Nephron (organoid): ENCODE data around the gene TMPRSS9.

Experiments used
- H3K27ac Mint-ChIP-seq, 3 experiments: 2 replicates each; pipeline ENCODE4 v1.8.0; 2020; ENCODE audit warnings: mixed read lengths in 3 of 3, mild to moderate bottlenecking in 2 of 3, moderate library complexity in 1 of 3
- H3K27me3 Mint-ChIP-seq: 2 replicates; pipeline ENCODE4 v1.8.0; 2021; ENCODE audit warnings: low read depth, mild to moderate bottlenecking, moderate library complexity, mixed read lengths
- H3K36me3 Mint-ChIP-seq: 2 replicates; pipeline ENCODE4 v1.8.0; 2020; ENCODE audit warnings: low read depth, mixed read lengths
- H3K4me1 Mint-ChIP-seq: 2 replicates; pipeline ENCODE4 v1.8.0; 2020; ENCODE audit warnings: mixed read lengths
- H3K4me3 Mint-ChIP-seq, 3 experiments: 2 replicates each; pipeline ENCODE4 v1.8.0; 2020; ENCODE audit warnings: mild to moderate bottlenecking in 3 of 3, mixed read lengths in 3 of 3, moderate library complexity in 2 of 3
- H3K9me3 Mint-ChIP-seq: 2 replicates; pipeline ENCODE4 v1.8.0; 2020; ENCODE audit warnings: mixed read lengths
- TF ChIP-seq, protein P1 (sequence below), 3 experiments: fragments of 200-600 bp; sonication (generic); IDR thresholded peaks; one replicate each; pipeline ENCODE4 v1.5.0; 2021; ENCODE audit warnings: antibody characterized with exemption in 3 of 3; ENCODE audit not compliant: unreplicated experiment in 3 of 3

TMPRSS9 gene

DNA sequence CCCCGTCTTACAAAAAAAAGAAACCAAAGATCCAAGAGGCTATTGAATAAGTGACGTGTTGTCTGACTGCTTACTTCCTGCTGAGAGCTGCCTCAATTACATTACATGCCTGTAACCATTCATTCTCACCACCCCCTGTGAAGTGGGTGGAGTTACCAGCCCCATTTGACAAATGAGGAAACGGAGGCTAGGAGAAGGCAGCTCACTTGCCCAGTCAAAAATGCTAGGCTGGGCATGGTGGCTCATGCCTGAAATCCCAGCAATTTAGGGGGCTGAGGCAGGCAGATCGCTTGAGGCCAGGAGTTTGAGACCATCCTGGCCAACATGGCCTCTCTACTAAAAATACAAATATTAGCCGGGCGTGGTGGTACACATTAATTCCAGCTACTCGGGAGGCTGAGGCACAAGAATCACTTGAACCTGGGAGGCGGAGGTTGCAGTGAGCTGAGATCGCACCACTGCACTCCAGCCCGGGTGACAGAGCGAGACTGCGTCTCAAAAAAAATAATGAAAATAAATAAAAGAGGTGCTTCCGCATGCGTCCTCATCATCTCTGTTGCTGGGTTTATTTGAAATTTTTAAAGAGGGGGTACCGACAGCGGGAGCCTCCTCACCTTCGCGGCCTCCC is 32.2 kb upstream of the TMPRSS9 start:
- TF ChIP-seq, protein P1, sequence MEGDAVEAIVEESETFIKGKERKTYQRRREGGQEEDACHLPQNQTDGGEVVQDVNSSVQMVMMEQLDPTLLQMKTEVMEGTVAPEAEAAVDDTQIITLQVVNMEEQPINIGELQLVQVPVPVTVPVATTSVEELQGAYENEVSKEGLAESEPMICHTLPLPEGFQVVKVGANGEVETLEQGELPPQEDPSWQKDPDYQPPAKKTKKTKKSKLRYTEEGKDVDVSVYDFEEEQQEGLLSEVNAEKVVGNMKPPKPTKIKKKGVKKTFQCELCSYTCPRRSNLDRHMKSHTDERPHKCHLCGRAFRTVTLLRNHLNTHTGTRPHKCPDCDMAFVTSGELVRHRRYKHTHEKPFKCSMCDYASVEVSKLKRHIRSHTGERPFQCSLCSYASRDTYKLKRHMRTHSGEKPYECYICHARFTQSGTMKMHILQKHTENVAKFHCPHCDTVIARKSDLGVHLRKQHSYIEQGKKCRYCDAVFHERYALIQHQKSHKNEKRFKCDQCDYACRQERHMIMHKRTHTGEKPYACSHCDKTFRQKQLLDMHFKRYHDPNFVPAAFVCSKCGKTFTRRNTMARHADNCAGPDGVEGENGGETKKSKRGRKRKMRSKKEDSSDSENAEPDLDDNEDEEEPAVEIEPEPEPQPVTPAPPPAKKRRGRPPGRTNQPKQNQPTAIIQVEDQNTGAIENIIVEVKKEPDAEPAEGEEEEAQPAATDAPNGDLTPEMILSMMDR (IDR thresholded peaks at IDR 0.05; ENCODE audit: unreplicated experiment in 3 of 3), result no peak
- H3K27me3 Mint-ChIP-seq, result peaks cover 3% of the 10 kb centered on the region

GRCh38 chr19:2328401-2329148 is 31.5 kb upstream of the TMPRSS9 start, which contains the start of the genes LSM7 and SPPL2B:
TSS of gene LSM7 (minus strand) at chr19:2328586. CDS start at chr19:2328566, 20 bp downstream.
TSS of gene SPPL2B (plus strand) at chr19:2328684. CDS start at chr19:2328710, 26 bp downstream.
- peaks cover 14% of the 10 kb centered on the region for H3K36me3 Mint-ChIP-seq
- no peaks in the 10 kb centered on the region for H3K9me3 Mint-ChIP-seq
- H3K4me1 Mint-ChIP-seq, result peaks cover 68% of the 10 kb centered on the region
- H3K27me3 Mint-ChIP-seq, result peaks cover 3% of the 10 kb centered on the region
- H3K4me3 Mint-ChIP-seq, result peak within 1 kb of the TSS; percentile 99
- TF ChIP-seq, protein P1 (IDR thresholded peaks at IDR 0.05; ENCODE audit: unreplicated experiment in 3 of 3), result no peak
- H3K27ac Mint-ChIP-seq, result peak within 1 kb of the TSS; percentile 94 to 98 (median 96)

More for the DNA sequence above, 32.2 kb upstream of the TMPRSS9 start:
- peaks cover 64% of the 10 kb centered on the region for H3K4me1 Mint-ChIP-seq
- peaks cover 14% of the 10 kb centered on the region for H3K36me3 Mint-ChIP-seq
- peak overlapping the region; percentile 94 to 96 (median 95) for H3K27ac Mint-ChIP-seq
- no peaks in the 10 kb centered on the region for H3K9me3 Mint-ChIP-seq
- H3K4me3 Mint-ChIP-seq, result peak overlapping the region; percentile 99

DNA sequence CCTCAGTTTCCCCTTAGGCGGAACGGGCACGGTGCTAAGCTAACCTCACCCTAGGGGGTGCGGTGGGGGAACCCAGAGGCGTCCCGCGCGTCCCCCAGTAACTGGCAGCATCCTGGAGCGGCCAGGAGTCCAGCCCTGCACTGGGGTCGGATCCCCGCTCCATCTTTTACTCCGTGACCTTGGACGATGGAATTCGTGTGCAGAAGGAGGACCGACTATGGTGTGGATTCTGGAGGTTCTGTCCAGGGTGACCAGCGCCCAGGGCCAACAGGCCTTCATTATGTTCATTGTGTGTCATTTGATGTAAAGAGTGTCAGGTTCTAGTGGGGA is 31.0 kb upstream of the TMPRSS9 start:
- Mint-ChIP-seq H3K27me3 (peaks cover 3% of the 10 kb centered on the region), H3K4me3 (peak overlapping the region; percentile 96 to 99 (median 96)), H3K36me3 (peaks cover 12% of the 10 kb centered on the region), H3K27ac (peak overlapping the region; percentile 88 to 98 (median 91)), H3K9me3 (no peaks in the 10 kb centered on the region), H3K4me1 (peaks cover 71% of the 10 kb centered on the region)
- TF ChIP-seq, protein P1 (IDR thresholded peaks at IDR 0.05; ENCODE audit: unreplicated experiment in 3 of 3), result no peak

DNA sequence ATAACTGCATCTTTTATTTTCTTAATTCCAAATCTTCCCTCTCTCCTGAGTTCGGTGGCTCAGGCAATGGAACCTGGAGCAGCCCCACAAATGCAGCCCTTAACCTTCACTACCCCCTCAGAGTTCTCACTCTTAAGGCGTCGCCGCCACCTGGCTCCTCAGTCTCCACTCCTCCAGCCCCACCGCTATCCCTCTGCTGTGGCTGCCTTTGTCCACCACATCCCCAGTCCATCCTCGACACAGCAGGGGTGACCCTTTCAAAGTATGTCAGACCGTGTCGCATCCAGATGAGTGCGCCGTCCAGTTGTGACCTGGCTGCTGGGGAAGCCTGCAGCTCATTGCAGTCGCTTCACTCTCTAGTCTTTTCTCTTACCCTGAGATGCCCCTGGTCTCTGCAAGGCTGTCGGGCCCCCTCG is 30.6 kb upstream of the TMPRSS9 start:
- TF ChIP-seq, protein P1 (IDR thresholded peaks at IDR 0.05; ENCODE audit: unreplicated experiment in 3 of 3), result no peak
- Mint-ChIP-seq H3K4me3 (peak overlapping the region; percentile 96 to 99 (median 96)), H3K27ac (peak overlapping the region; percentile 88 to 98 (median 91))

GRCh38 chr19:2330255-2330631 is 29.8 kb upstream of the TMPRSS9 start:
- Mint-ChIP-seq H3K36me3 (peaks cover 6% of the 10 kb centered on the region), H3K9me3 (no peaks in the 10 kb centered on the region), H3K4me3 (peak overlapping the region; percentile 80 to 99 (median 96)), H3K27me3 (peaks cover 3% of the 10 kb centered on the region), H3K4me1 (peaks cover 64% of the 10 kb centered on the region), H3K27ac (peak overlapping the region; percentile 83 to 91 (median 88))
- TF ChIP-seq, protein P1 (IDR thresholded peaks at IDR 0.05; ENCODE audit: unreplicated experiment in 3 of 3), result no peak

More for the DNA sequence above, 30.6 kb upstream of the TMPRSS9 start:
- Mint-ChIP-seq H3K27me3 (peaks cover 3% of the 10 kb centered on the region), H3K4me1 (peaks cover 67% of the 10 kb centered on the region), H3K9me3 (no peaks in the 10 kb centered on the region), H3K36me3 (peaks cover 8% of the 10 kb centered on the region)
